ENCODE data around the gene TIE1. TPM values are rescaled to one million over a fixed set of nuclear protein-coding genes. Genes with fewer than 3 reads are reported as not detected.

The TIE1 gene
- total RNA-seq, 4 donors from 2014 or later = 30.6 to 65.1 (median 47.7) TPM

GRCh38 chr1:43309405-43310025 is 8.7 kb downstream of the TIE1 start:
- 88 to 96% methylated on average over 11 to 13 of the region's 13 CpGs for WGBS, 2 donors
- H3K27ac ChIP-seq = no peak overlapping the region
- peaks cover 0 to 4% of the 10 kb centered on the region in 2 donors for H3K36me3 ChIP-seq
- no peak for DNase-seq
- H3K27me3 ChIP-seq = no peaks in the 10 kb centered on the region
- H3K4me3 ChIP-seq (replicated peaks in 1 of 3) = no peak overlapping the region
- TF ChIP-seq CTCF (IDR thresholded peaks at IDR 0.05) (no peak), POLR2A (IDR thresholded peaks at IDR 0.05) (no peak)
- H3K9me3 ChIP-seq = no peaks in the 10 kb centered on the region
- intact Hi-C loops (cut with DNase I) = no loop called here
- H3K4me1 ChIP-seq = peaks cover 37 to 39% of the 10 kb centered on the region in 2 donors

- 92 to 98% methylated on average over 9 of the region's 9 CpGs for WGBS, 2 donors
- H3K4me3 ChIP-seq (replicated peaks in 1 of 3) = no peak overlapping the region
- DNase-seq = no peak
- no peaks in the 10 kb centered on the region for H3K9me3 ChIP-seq
- peaks cover 0 to 4% of the 10 kb centered on the region in 2 donors for H3K36me3 ChIP-seq
- H3K27ac ChIP-seq = no peak overlapping the region
- H3K27me3 ChIP-seq = no peaks in the 10 kb centered on the region
- TF ChIP-seq CTCF (IDR thresholded peaks at IDR 0.05) = no peak
- no peak for TF ChIP-seq POLR2A (IDR thresholded peaks at IDR 0.05)
- peaks cover 19 to 23% of the 10 kb centered on the region in 2 donors for H3K4me1 ChIP-seq
- intact Hi-C loops (cut with DNase I) = no loop called here
Measured at GRCh38 chr1:43311521-43311920, 10.7 kb downstream of the TIE1 start.

- H3K27ac ChIP-seq = no peak overlapping the region
- 91% methylated on average over 6 to 17 of the region's 19 CpGs for WGBS, 2 donors
- no peaks in the 10 kb centered on the region for H3K27me3 ChIP-seq
- no peak for DNase-seq
- H3K4me3 ChIP-seq (replicated peaks in 1 of 3) = no peak overlapping the region
- peaks cover 12 to 16% of the 10 kb centered on the region in 2 donors for H3K4me1 ChIP-seq
- TF ChIP-seq CTCF (IDR thresholded peaks at IDR 0.05) = no peak
- peaks cover 0 to 4% of the 10 kb centered on the region in 2 donors for H3K36me3 ChIP-seq
- intact Hi-C loops (cut with DNase I) = no loop called here
- no peaks in the 10 kb centered on the region for H3K9me3 ChIP-seq
Measured at GRCh38 chr1:43312212-43312623, 11.4 kb downstream of the TIE1 start.

- DNase-seq = no peak
- no peaks in the 10 kb centered on the region for H3K9me3 ChIP-seq
- peaks cover 0 to 4% of the 10 kb centered on the region in 2 donors for H3K36me3 ChIP-seq
- TF ChIP-seq POLR2A (IDR thresholded peaks at IDR 0.05) (no peak), CTCF (IDR thresholded peaks at IDR 0.05) (no peak)
- H3K27ac ChIP-seq = no peak overlapping the region
- H3K4me1 ChIP-seq = peaks cover 5 to 10% of the 10 kb centered on the region in 2 donors
- intact Hi-C loops (cut with DNase I) = no loop called here
- 92 to 94% methylated on average over 12 to 20 of the region's 24 CpGs for WGBS, 2 donors
- no peaks in the 10 kb centered on the region for H3K27me3 ChIP-seq
- no peak overlapping the region for H3K4me3 ChIP-seq (replicated peaks in 1 of 3)
Measured at GRCh38 chr1:43312663-43313515, 12.1 kb downstream of the TIE1 start.

- Histone ChIP-seq H3K9me3 (no peaks in the 10 kb centered on the region), H3K4me1 (peaks cover 0 to 4% of the 10 kb centered on the region in 2 donors), H3K27ac (no peak overlapping the region), H3K27me3 (no peaks in the 10 kb centered on the region), H3K4me3 (replicated peaks in 1 of 3) (no peak overlapping the region), H3K36me3 (peaks cover 0 to 4% of the 10 kb centered on the region in 2 donors)
- TF ChIP-seq CTCF (IDR thresholded peaks at IDR 0.05) = no peak
- TF ChIP-seq POLR2A (IDR thresholded peaks at IDR 0.05) = no peak
- WGBS, 2 donors = 92 to 95% methylated on average over 6 to 10 of the region's 10 CpGs
- no peak for DNase-seq
- intact Hi-C loops (cut with DNase I) = no loop called here
Measured at GRCh38 chr1:43313771-43314170, 13.0 kb downstream of the TIE1 start.
